HepG2 (cell line): ENCODE data around the gene SHISA4. TPM values are rescaled to one million over a fixed set of nuclear protein-coding genes. Genes with fewer than 3 reads are reported as not detected.

Source experiments
- ATAC-seq: fragments of 200-7000 bp; cut with Tn5 transposase; 3 replicates; pipeline ENCODE4 v1.9.1; 2020; ENCODE audit warnings: mild to moderate bottlenecking, moderate library complexity
- BruUV-seq: library from RNA; stranded (reverse); fragments of 400-500 nt; replicated peaks from 2 replicates; lab custom pipeline; 2021; lab: Mats Ljungman, UMichigan
- CTCF ChIA-PET: fragments of 300-600 bp; formaldehyde crosslinking; extraction: SDS; loops from one replicate; lab custom pipeline; 2021; ENCODE audit warnings: low total read pairs, inconsistent platforms, low intra/inter-chr PET ratio; lab: Yijun Ruan, JAX
- POLR2A ChIA-PET: fragments of 350-600 bp; sonication (Branson Sonifier 250); formaldehyde crosslinking; loops from one replicate; lab custom pipeline; 2020; ENCODE audit warnings: antibody characterized with exemption, inconsistent platforms; lab: Yijun Ruan, JAX
- DNase-seq: peaks from one replicate; pipeline ENCODE4 v3.0.0-alpha.2; 2015; ENCODE audit warnings: low spot score
- FAIRE-seq: peaks from 3 replicates; lab custom pipeline; 2011; peaks lifted over from hg19 to GRCh38; lab: Jason Lieb, UNC
- H2AFZ ChIP-seq: one replicate; pipeline ENCODE4 v1.6.1; 2011; ENCODE audit warnings: low read length, inconsistent platforms
- H3K27ac ChIP-seq: fragments of 300-600 bp; 3 replicates; pipeline ENCODE4 v1.8.0; 2011; ENCODE audit warnings: mixed run types, mild to moderate bottlenecking, mixed read lengths, low read length, inconsistent platforms; ENCODE audit not compliant: insufficient read depth; ENCODE audit errors: extremely low read length
- H3K27me3 ChIP-seq, 2 experiments: fragments of 200-600 bp in 1 of 2; 2 replicates in 1 of 2; 3 replicates in 1 of 2; pipeline versions ENCODE4 v1.6.0 to v1.8.0; 2011; ENCODE audit warnings: low read length in 2 of 2, mild to moderate bottlenecking in 2 of 2, moderate library complexity in 2 of 2, inconsistent platforms in 1 of 2; ENCODE audit not compliant: insufficient read depth in 2 of 2, control insufficient read depth in 1 of 2
- H3K36me3 ChIP-seq, 2 experiments: fragments of 200-600 bp in 1 of 2; replicated peaks in 1 of 2; 2 replicates in 1 of 2; 3 replicates in 1 of 2; pipeline versions ENCODE4 v1.5.1 to v1.8.0; 2011; ENCODE audit warnings: low read length in 2 of 2, inconsistent platforms in 1 of 2; ENCODE audit not compliant: insufficient read depth in 2 of 2, control insufficient read depth in 1 of 2
- H3K4me1 ChIP-seq: 2 replicates; pipeline ENCODE4 v1.5.1; 2012; ENCODE audit warnings: low read length, inconsistent platforms; ENCODE audit not compliant: insufficient read depth
- H3K4me2 ChIP-seq: 2 replicates; pipeline ENCODE4 v1.6.0; 2011; ENCODE audit warnings: low read depth, low read length, inconsistent platforms
- H3K4me3 ChIP-seq, 3 experiments: fragments of 200-600 bp in 1 of 3; sonication (generic), shearing (Covaris generic) in 1 of 3; replicated peaks in 1 of 3; 2 replicates each; pipeline ENCODE4 v1.5.1; 2011 to 2016; ENCODE audit warnings: low read length in 3 of 3, inconsistent platforms in 2 of 3, low read depth in 2 of 3, mild to moderate bottlenecking in 2 of 3, control low read depth in 1 of 3, mixed read lengths in 1 of 3; ENCODE audit not compliant: insufficient read depth in 1 of 3
- H3K79me2 ChIP-seq: one replicate; pipeline ENCODE4 v1.6.1; 2011; ENCODE audit warnings: low read length, inconsistent platforms; ENCODE audit not compliant: insufficient read depth
- H3K9ac ChIP-seq: 2 replicates; pipeline ENCODE4 v1.6.0; 2011; ENCODE audit warnings: mild to moderate bottlenecking, low read depth, low read length, inconsistent platforms; ENCODE audit not compliant: insufficient read depth
- H3K9me3 ChIP-seq: 2 replicates; pipeline ENCODE4 v1.5.1; 2012; ENCODE audit warnings: mild to moderate bottlenecking, low read length
- H4K20me1 ChIP-seq: 2 replicates; pipeline ENCODE4 v1.6.0; 2011; ENCODE audit warnings: inconsistent platforms, mild to moderate bottlenecking, low read length, moderate library complexity; ENCODE audit not compliant: insufficient read depth
- CEBPB ChIP-seq: IDR thresholded peaks from 2 replicates; pipeline ENCODE4 v1.6.1; 2011; ENCODE audit warnings: low read depth, low read length, improper control_type of control experiment, borderline replicate concordance
- HDAC6 ChIP-seq: fragments of 200-600 bp; sonication (generic); IDR thresholded peaks from 2 replicates; pipeline ENCODE4 v1.7.0; 2017; ENCODE audit warnings: mild to moderate bottlenecking, antibody characterized with exemption, low read length, low read depth
- HNF4A ChIP-seq: sonication (generic); formaldehyde crosslinking; IDR thresholded peaks from 2 replicates; pipeline ENCODE4 v1.4.0; 2020; ENCODE audit warnings: missing genetic modification reagents
- JARID2 ChIP-seq: sonication (generic); formaldehyde crosslinking; IDR thresholded peaks from 2 replicates; pipeline ENCODE4 v1.8.1; 2023; ENCODE audit warnings: missing genetic modification reagents, inconsistent platforms; ENCODE audit not compliant: insufficient replicate concordance
- ONECUT2 ChIP-seq: sonication (generic); formaldehyde crosslinking; IDR thresholded peaks from 2 replicates; pipeline ENCODE4 v1.4.0; 2020; ENCODE audit warnings: missing genetic modification reagents
- PAF1 ChIP-seq: IDR thresholded peaks from 2 replicates; pipeline ENCODE4 v1.6.1; 2016; ENCODE audit warnings: missing genetic modification reagents, missing compliant biosample characterization
- PAWR ChIP-seq: sonication (generic); formaldehyde crosslinking; IDR thresholded peaks from 2 replicates; pipeline ENCODE4 v1.4.0; 2020; ENCODE audit warnings: missing genetic modification reagents, mild to moderate bottlenecking, borderline replicate concordance
- PLRG1 ChIP-seq: fragments of 450-650 bp; conservative IDR thresholded peaks from 2 replicates; pipeline ENCODE4 v1.6.1; 2016
- RBAK ChIP-seq: sonication (generic); formaldehyde crosslinking; IDR thresholded peaks from 2 replicates; pipeline ENCODE4 v1.5.1; 2020; ENCODE audit warnings: mild to moderate bottlenecking, missing genetic modification reagents
- RXRB ChIP-seq: IDR thresholded peaks from 2 replicates; pipeline ENCODE4 v1.6.1; 2016; ENCODE audit warnings: borderline replicate concordance, missing genetic modification reagents, missing compliant biosample characterization
- TBP ChIP-seq: sonication (generic); formaldehyde crosslinking; IDR thresholded peaks from 2 replicates; pipeline ENCODE4 v1.5.0; 2020; ENCODE audit warnings: missing genetic modification reagents
- XBP1 ChIP-seq: sonication (generic); formaldehyde crosslinking; IDR thresholded peaks from 2 replicates; pipeline ENCODE4 v1.5.0; 2020; ENCODE audit warnings: missing genetic modification reagents
- ZFYVE20 ChIP-seq: sonication (generic); formaldehyde crosslinking; IDR thresholded peaks from 2 replicates; pipeline ENCODE4 v1.8.0; 2023; ENCODE audit warnings: low read depth, mild to moderate bottlenecking, moderate library complexity, missing genetic modification reagents, borderline replicate concordance
- ZNF367 ChIP-seq: sonication (generic); formaldehyde crosslinking; IDR thresholded peaks from 2 replicates; pipeline ENCODE4 v1.4.0; 2020; ENCODE audit warnings: missing genetic modification reagents, borderline replicate concordance
- ZNF562 ChIP-seq: sonication (generic); formaldehyde crosslinking; IDR thresholded peaks from 2 replicates; pipeline ENCODE4 v1.8.0; 2022; ENCODE audit warnings: missing genetic modification reagents, borderline replicate concordance
- ZNF614 ChIP-seq: IDR thresholded peaks from 2 replicates; pipeline ENCODE4 v1.6.1; 2018; ENCODE audit warnings: missing biosample characterization, missing genetic modification reagents, inconsistent platforms, borderline replicate concordance
- ZNF619 ChIP-seq: sonication (generic); formaldehyde crosslinking; IDR thresholded peaks from 2 replicates; pipeline ENCODE4 v1.4.0; 2020; ENCODE audit warnings: mild to moderate bottlenecking, missing genetic modification reagents
- WGBS: methylation state at CpG from one replicate; pipeline ENCODE4 v1.1.6; 2017; ENCODE audit warnings: low lambda C conversion rate; 5-methylcytosine and 5-hydroxymethylcytosine counted together
- in situ Hi-C: cut with HindIII; loops from 2 replicates; pipeline ENCODE4 v1.10.0; 2017; ENCODE audit warnings: low pct_unique_long_range_greater_than_20kb; ENCODE audit not compliant: extremely low pct_ligation_motif_present
- intact Hi-C: fragments of 100-400 bp; cut with micrococcal nuclease; formaldehyde crosslinking; loops from one replicate; pipeline ENCODE4 v1.10.0; 2022; ENCODE audit not compliant: unreplicated experiment
- polyA plus RNA-seq, 8 experiments: library from polyadenylated mRNA; depleted of rRNA in 3 of 8; stranded (reverse) in 7 of 8; unstranded in 1 of 8; fragments of >200 nt; fragmentation: Illumina TruSeq in 4 of 8; extraction: Trizol in 4 of 8; gene quantifications; 2 replicates each; pipeline versions ENCODE4 v1.2.1 to v1.2.3, GENCODE V29; 2011 to 2016; ENCODE audit warnings: low read depth in 4 of 8, missing spikeins in 1 of 8, mixed read lengths in 1 of 8; ENCODE audit not compliant: insufficient read depth in 1 of 8
- total RNA-seq, 5 experiments: library from RNA; depleted of rRNA; stranded (reverse); fragments of >200 nt; fragmentation: Illumina TruSeq; extraction: Trizol; gene quantifications; 2 replicates each; pipeline ENCODE4 v1.2.3, GENCODE V29; 2016; ENCODE audit warnings: low read depth in 1 of 5
- TF ChIP-seq, protein P1 (sequence below): sonication (generic); formaldehyde crosslinking; IDR thresholded peaks from 2 replicates; pipeline ENCODE4 v1.8.0; 2022; ENCODE audit warnings: mild to moderate bottlenecking, missing genetic modification reagents

Gene SHISA4
- total and polyA plus RNA-seq, 2 of the 13 experiments (the other 11 are each of a cell fraction or from before 2014, with no cell fraction given): 0.51 to 1.0 TPM

DNA sequence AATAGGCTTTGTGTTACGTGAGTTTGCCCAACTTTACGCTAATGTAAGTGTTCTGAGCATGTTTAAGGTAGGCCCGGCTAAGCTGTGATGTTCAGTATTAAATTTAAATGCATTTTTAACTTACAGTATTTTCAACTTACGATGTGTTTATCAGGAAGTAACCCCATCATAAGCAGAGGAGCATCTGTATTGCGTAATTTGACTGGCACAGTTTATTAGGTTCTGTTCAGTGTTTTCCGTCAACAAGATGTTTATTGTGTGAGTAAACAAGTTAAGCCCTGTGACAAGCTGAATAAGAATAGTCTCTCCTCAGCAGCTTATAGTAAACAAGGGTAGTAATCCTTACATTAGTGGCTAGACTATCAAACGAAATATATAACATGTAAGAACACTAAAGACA, 27.2 kb upstream of the SHISA4 start:
- in situ Hi-C loops: no loop called here
- H2AFZ ChIP-seq: no peak overlapping the region
- no peak overlapping the region for H3K4me2 ChIP-seq
- POLR2A ChIA-PET: no interaction called here
- ATAC-seq (no peak), DNase-seq (no peak), FAIRE-seq (no peak)
- H3K27ac ChIP-seq: no peak overlapping the region
- H4K20me1 ChIP-seq: no peaks in the 10 kb centered on the region
- no TSS peak for BruUV-seq
- H3K4me1 ChIP-seq: no peaks in the 10 kb centered on the region
- no peaks in the 10 kb centered on the region for H3K27me3 ChIP-seq
- TF ChIP-seq ZNF614 (CRISPR knock-in tag): no peak
- no peak for TF ChIP-seq XBP1 (CRISPR knock-in tag)
- peak; percentile 78 for TF ChIP-seq CEBPB
- TF ChIP-seq ZFYVE20 (CRISPR knock-in tag): no peak
- TF ChIP-seq, protein P1, sequence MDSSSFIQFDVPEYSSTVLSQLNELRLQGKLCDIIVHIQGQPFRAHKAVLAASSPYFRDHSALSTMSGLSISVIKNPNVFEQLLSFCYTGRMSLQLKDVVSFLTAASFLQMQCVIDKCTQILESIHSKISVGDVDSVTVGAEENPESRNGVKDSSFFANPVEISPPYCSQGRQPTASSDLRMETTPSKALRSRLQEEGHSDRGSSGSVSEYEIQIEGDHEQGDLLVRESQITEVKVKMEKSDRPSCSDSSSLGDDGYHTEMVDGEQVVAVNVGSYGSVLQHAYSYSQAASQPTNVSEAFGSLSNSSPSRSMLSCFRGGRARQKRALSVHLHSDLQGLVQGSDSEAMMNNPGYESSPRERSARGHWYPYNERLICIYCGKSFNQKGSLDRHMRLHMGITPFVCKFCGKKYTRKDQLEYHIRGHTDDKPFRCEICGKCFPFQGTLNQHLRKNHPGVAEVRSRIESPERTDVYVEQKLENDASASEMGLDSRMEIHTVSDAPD: no peak
- TF ChIP-seq RXRB: no peak
- H3K9me3 ChIP-seq: no peaks in the 10 kb centered on the region
- H3K4me3 ChIP-seq: no peak overlapping the region
- WGBS: 96% methylated on average over 7 of the region's 7 CpGs
- H3K79me2 ChIP-seq: no peaks in the 10 kb centered on the region
- CTCF ChIA-PET: no interaction called here
- no peak overlapping the region for H3K9ac ChIP-seq
- peaks cover 14 to 51% of the 10 kb centered on the region in 2 experiments for H3K36me3 ChIP-seq
- intact Hi-C loops: no loop called here

DNA sequence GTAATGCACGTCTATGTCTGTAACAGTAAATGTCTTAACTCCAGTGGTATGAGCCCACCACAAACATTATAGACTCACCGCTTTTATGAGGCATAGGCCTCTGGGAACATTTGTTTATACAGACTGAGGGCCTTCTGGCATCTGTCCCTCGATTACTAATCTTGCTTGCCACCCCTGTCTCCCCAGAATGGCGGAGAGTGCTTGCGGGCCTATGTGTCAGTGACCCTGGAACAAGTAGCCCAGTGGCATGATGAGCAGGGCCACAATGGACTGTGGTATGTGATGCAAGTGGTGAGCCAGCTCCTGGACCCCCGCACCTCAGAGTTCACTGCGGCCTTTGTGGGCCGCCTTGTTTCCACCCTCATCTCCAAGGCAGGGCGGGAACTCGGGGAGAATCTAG, 18.3 kb upstream of the SHISA4 start:
- no peak overlapping the region for H3K4me3 ChIP-seq
- in situ Hi-C loops: no loop called here
- no peak overlapping the region for H3K4me2 ChIP-seq
- CTCF ChIA-PET: no interaction called here
- no peak overlapping the region for H2AFZ ChIP-seq
- H3K27me3 ChIP-seq: no peaks in the 10 kb centered on the region
- no peak for DNase-seq
- no peak overlapping the region for H3K9ac ChIP-seq
- H3K27ac ChIP-seq: no peak overlapping the region
- no TSS peak for BruUV-seq
- H4K20me1 ChIP-seq: no peaks in the 10 kb centered on the region
- no peaks in the 10 kb centered on the region for H3K79me2 ChIP-seq
- ATAC-seq: no peak
- no peak for FAIRE-seq
- intact Hi-C loops: no loop called here
- no peaks in the 10 kb centered on the region for H3K9me3 ChIP-seq
- peaks cover 31 to 83% of the 10 kb centered on the region in 2 experiments for H3K36me3 ChIP-seq
- H3K4me1 ChIP-seq: no peaks in the 10 kb centered on the region
- POLR2A ChIA-PET: no interaction called here
- no peak for TF ChIP-seq PAF1 (CRISPR knock-in tag)
- TF ChIP-seq RBAK (CRISPR knock-in tag): no peak
- no peak for TF ChIP-seq JARID2 (CRISPR knock-in tag)
- no peak for TF ChIP-seq ONECUT2
- TF ChIP-seq PAWR: no peak
- no peak for TF ChIP-seq HNF4A (CRISPR knock-in tag)
- no peak for TF ChIP-seq PLRG1
- no peak for TF ChIP-seq ZNF619 (CRISPR knock-in tag)
- TF ChIP-seq TBP: no peak
- TF ChIP-seq ZNF367 (CRISPR knock-in tag): no peak
- no peak for TF ChIP-seq HDAC6
- TF ChIP-seq ZNF562 (CRISPR knock-in tag): no peak
- TF ChIP-seq, all 625 proteins: peak for 0
- 99% methylated on average over 10 of the region's 10 CpGs for WGBS
